SH-SY5Y (cell line): ENCODE measurements around the gene TPST2.

Experiments
- GATA2 ChIP-seq: IDR thresholded peaks from 2 replicates; pipeline ENCODE4 v1.6.1; 2011; ENCODE audit warnings: mild to moderate bottlenecking, low read depth, low read length
- GATA3 ChIP-seq: IDR thresholded peaks from 2 replicates; pipeline ENCODE4 v1.6.1; 2011; ENCODE audit warnings: low read depth, mild to moderate bottlenecking, low read length, moderate library complexity

The TPST2 gene

DNA sequence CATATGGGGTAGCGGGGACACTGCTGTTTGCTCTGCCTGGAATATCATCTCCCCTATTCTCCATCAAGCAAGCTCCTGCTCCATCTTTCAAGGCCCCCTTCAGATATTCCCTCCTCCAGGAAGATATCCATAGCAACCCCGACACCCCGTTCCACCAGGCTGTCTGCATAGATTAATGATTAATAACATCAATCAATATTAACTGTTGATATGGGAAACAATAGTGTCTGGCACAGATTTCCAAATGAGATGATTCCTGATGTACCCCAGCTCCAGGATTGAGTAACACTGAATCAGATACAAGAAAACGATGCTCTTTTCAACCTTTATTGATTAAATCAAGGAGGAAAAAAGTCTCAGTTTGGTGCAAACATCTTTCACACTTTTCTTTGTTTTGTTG, 7.5 kb upstream of the TPST2 start:
- TF ChIP-seq GATA3 (no peak), GATA2 (no peak)

GRCh38 chr22:26597026-26597425, 7.1 kb upstream of the TPST2 start:
- TF ChIP-seq GATA2 (no peak), GATA3 (no peak)

DNA sequence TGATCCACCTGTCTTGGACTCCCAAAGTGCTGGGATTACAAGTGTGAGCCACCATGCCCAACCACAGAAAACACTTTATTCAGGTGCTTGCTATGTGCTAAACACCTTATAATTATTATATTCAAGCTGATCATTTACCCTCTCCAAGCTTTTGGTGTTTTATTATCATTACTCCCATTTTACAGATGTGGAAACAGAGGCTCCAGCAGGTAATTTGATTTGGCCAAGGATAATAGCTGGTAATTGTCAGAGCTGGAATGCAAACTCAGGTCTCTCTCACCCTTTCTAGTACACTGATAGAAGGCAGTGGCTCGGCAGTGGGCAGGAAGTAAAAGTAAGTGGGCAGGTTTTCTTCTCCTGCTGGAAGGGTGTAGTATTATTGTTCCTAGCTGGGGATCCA, 3.8 kb upstream of the TPST2 start:
- TF ChIP-seq GATA2, result no peak
- TF ChIP-seq GATA3, result no peak

- no peak for TF ChIP-seq GATA3
- TF ChIP-seq GATA2, result no peak
Measured at GRCh38 chr22:26592421-26592891, 2.5 kb upstream of the TPST2 start.

GRCh38 chr22:26589367-26589844, 526 bp downstream of the TPST2 start:
- TF ChIP-seq GATA2, result no peak
- TF ChIP-seq GATA3, result no peak

DNA sequence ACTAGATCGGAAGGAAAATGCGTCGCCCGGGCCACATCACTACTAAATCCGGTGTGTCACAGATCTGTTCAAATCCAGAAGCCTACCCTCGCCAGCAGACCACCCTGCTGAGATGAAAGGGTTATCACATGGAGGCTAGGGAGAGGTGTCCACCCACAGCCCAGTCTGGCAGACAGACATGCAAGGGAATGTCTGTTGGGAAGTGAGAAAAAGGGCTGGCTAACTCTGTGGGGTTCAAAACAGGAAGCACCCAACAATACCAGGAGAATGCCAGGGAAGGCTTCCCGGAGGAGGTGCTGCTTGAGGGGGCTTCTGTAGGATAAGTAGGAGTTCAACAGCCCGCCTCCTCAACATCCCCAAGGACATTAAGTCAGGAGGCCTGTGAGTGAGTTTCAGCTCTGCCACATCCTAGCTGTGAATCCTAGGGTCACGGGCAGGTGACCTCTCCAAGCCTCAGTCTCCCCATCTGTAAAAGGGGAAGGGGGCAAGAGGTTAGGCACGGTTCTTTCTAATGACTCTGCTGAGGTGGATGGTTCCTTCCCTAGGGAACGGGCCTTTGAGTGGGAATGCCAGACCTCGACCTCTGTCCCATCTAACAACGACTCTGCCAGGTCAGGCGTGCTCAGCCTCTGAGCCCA, 1.1 kb downstream of the TPST2 start:
- TF ChIP-seq GATA3 (no peak), GATA2 (no peak)

DNA sequence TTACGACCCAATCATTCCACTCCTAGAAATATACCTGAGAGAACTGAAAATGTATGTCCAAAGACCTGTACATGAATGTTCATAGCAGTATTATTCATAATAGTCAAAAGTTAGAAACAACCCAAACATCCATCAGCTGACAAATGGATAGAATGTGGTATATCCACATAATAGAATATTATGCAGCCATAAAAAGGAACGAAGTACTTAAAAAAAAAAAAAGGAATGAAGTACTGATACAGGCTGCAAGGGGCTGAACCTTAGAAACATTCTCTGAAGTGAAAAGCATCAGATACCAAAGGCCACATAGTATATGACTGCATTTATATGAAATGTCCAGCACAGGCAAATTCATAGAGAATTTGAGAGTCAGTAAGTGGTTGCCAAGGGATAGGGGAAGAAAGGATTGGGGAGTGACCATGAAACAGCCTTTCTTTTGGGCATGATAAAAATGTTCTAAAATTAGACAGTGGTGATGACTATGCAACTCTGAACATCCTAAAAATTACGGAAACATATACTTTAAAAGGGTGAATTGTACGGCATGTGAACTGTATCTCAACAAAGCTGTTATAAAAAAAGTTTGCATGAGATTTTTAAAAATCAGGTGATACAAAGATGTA, 1.8 kb downstream of the TPST2 start:
- no peak for TF ChIP-seq GATA3
- no peak for TF ChIP-seq GATA2

DNA sequence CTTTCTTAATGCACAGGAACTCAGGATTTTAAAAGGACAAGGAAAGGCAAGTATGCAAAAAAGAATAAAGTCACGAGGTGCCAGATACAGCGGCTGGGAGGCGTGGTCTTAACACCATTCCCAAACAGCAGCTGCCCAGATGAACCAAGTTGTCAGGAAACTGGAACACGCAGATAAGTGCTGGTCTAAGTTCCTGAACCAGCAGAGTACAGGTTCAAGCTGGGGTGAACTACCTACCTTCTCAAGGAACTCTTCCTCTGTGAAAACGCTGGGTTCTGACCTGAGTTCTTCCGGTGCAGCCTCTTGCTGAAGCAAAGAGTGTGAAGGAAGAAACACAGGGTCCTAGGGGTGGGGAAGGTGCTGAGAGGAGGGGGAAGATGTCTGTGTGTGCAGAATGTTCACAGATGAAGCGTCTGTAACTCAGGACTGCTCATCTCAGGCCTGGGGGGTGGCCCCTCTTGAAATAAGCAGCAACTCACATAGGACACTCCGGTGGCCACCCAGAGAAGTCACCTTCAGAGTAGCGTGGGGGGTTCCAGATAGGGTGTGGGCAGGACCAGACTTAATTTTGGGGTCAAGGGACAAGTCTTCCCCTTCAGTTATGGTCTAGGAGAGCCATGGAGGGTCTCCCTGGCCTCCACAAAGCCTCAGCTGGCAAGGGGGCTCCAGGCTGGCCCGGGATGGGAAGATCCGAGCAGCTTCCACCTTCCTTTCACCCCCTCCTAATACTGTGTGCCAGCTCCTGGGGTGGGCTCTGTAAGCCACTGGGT, 3.2 kb downstream of the TPST2 start:
- TF ChIP-seq GATA3, result no peak
- TF ChIP-seq GATA2, result no peak

DNA sequence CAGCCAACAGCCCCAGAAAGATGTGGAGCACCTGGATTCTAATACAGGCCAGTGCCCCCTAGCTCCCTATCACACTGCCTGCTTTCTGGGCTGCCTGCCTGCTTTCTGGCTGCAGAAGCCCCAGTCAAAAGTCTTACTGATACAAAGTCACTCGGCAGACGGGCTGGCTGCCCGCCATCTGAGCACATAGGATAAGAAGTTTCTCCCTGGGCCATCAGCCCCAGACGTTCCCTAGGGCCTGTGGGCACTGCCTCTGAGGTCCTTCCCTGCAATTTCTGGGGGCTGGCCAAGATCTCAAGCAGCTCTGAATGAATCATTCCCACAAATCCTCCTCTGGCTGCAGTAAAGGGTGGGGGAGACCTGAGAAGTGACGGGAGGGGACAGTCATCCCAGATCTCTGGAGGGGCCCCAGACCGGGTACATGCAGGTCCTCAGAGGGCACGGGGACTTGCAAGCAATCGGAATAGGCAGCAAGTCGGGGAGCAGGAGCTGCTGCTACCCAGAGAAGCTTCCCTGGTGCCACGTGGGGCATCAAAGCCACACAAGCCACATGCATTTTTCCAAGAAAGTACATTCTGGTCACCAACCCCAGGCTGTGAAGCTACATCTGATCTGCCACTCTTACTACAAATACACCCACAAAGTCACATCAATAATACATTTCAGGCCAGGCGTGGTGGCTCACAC, 4.7 kb downstream of the TPST2 start:
- no peak for TF ChIP-seq GATA3
- no peak for TF ChIP-seq GATA2

DNA sequence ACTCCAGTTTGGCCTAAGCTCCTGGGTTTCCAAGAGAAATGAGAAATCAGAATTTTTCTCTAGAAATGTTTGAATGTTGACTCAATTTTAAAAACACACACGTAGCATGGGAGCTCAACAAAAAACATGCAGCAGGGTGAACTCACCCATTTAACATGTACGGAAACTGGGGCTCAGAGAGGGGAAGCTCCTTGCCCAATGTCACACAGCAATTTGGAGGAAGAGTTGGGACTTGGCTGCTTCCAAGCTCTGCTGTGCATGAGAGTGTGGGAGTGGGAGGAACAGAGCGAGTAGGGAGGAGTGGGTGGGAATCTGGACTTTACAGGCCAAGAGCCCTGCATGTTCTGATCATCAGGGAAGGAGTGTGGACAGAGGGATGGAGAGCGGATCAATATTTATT, 5.9 kb downstream of the TPST2 start:
- TF ChIP-seq GATA3 (no peak), GATA2 (no peak)

- TF ChIP-seq GATA3 (no peak), GATA2 (no peak)
Measured at GRCh38 chr22:26581633-26582168, 8.2 kb downstream of the TPST2 start.

GRCh38 chr22:26581026-26581425, 8.9 kb downstream of the TPST2 start:
- TF ChIP-seq GATA2 (no peak), GATA3 (no peak)

DNA sequence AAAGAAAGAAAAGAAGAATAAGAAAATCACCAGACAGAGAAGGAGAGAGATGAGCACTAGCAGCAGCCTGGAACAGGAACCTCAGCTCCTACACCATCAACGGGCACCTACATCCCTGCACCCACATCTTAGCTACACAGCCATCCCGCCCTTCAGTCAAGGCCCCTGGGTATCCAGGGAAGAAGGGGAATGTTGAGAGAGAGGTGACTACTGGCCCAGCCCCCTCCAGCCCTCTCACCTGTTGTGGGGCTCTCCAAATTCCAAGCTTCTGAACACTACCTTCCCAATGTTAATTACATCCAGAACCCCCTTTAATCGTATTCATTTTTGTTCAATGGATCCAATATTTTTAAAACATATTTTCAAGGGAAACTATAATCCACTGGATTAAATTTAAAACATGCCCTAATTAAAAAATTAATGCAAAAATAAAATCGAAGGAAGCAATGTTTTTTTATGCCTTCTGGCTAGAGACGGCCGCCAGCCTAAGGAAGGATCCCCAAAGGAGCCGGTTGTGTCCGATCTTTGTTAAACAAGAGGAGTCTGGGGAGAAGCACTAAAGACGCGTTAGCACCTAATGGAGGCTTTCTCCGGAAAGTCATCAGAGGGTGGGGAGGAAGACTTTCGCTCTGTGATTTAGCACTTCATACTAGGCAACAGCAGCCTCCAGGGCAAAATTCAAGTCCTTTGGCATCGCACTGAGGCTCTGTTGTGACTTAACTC, 9.5 kb downstream of the TPST2 start:
- no peak for TF ChIP-seq GATA3
- no peak for TF ChIP-seq GATA2
